Erythroblast (primary cell): Measurements from ENCODE around the gene PIGO.

Source experiments
- GATA1 ChIP-seq: IDR thresholded peaks from 2 replicates; pipeline ENCODE4 v1.6.1; 2011; ENCODE audit warnings: low read depth, mild to moderate bottlenecking, control low read depth, low read length, moderate library complexity
- POLR2A ChIP-seq: IDR thresholded peaks from 2 replicates; pipeline ENCODE4 v1.6.1; 2011; ENCODE audit warnings: mild to moderate bottlenecking, low read length

DNA sequence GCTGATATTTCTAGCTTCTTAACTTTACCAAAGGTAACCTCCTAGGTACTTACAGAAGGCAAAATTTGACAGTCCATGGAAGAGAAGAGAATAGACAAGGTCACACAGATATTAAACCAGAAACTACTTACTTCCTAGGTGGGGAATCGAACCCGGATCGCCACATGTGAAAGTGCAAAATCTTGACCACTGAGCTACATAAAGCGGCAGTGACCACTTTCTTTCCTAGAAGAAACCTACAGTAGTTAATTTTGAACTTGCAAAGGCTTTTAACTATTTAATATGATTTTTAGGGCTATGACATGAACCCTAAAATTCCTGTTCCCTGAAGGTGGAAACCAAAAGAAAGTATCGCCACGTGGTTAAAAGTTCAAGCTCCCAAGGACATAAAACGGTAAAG, 39.6 kb upstream of the PIGO start:
- TF ChIP-seq POLR2A, result no peak
- no peak for TF ChIP-seq GATA1
